HG03354 (cell line): Measurements from ENCODE around the gene PADI4.
"Not testable (repeated sequence)": the region's sequence is repeated elsewhere in the genome, so short reads cannot be mapped to it uniquely, and the experiment has no call there.

Experiments used
- ATAC-seq: cut with Tn5 transposase; IDR thresholded peaks from one replicate; pipeline ENCODE4 v1.9.1; 2021; ENCODE audit warnings: mild to moderate bottlenecking; ENCODE audit not compliant: unreplicated experiment, poor library complexity, severe bottlenecking

PADI4 gene

GRCh38 chr1:17371896-17372295 is 63.9 kb downstream of the PADI4 start, which contains the start of gene PADI6:
Gene PADI6 (plus strand): TSS chr1:17372196. CDS start chr1:17372246, 50 bp downstream.
- ATAC-seq, result no peak

- ATAC-seq, result no peak
Measured at GRCh38 chr1:17372955-17373354, 65.0 kb downstream of the PADI4 start.

DNA sequence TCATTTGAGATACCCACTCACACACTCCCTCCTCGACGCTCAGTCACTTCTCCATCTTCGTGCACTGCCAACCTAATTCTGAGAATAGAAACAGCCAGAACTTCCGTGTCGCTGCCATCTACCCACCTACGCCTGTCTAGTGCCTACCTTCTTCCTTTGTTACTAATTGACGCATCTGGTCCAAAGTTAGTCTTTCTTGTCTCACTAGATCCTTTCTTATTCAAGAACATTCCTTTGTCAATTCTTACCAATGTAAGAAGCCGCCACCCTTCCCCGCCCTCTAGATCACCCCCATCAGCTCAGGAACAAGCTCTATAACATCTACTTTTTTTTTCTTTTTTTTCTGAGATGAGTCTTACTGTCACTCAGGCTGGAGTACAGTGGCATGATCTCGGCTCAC is 67.7 kb downstream of the PADI4 start:
- no peak for ATAC-seq

GRCh38 chr1:17377325-17377953 is 69.4 kb downstream of the PADI4 start:
- ATAC-seq, result no peak

DNA sequence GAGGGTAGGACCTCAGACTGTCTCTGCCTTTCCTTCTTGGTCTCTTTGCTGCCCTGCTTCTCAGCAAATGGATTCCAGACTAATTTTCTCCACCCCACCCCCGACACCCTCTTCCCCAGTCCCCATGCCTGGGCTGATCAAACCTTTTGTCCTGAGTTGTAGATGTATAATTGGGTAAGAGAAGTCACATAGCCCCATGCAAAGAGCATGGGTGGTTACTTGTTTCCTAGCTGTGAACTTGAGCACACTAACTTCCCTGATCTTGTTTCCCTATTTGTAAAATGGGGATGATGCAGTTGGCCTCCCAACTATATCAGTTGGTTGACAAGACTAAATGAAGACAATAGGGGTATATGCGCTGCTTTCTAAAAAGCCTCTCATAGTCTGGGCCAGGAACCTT is 73.2 kb downstream of the PADI4 start:
- ATAC-seq, result no peak

DNA sequence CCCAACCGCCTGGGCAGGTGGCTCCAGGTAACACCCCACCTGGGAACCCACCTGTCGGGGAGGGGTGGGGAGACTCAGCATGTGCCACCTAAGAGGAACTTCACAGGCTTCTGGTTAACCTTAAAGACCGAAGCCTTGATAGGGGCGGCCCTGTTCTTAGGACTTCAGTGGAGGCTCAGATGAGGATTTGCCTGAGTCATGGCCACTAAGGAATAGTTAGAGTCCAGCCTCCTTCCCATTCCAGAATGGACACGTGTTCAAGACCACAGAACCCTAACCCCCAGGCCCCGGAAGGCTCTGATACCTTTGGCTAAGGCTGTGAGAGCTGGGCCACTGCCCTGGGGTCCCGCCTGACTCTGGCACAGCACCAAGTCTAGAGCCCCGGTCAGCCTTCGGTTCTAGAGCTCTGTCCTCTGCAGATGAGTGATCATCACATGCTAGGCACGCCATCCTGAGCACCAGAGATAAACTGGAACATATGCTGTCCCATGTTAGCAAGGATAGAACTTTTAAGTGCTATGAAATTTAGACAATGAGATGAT is 84.3 kb downstream of the PADI4 start:
- ATAC-seq, result no peak

DNA sequence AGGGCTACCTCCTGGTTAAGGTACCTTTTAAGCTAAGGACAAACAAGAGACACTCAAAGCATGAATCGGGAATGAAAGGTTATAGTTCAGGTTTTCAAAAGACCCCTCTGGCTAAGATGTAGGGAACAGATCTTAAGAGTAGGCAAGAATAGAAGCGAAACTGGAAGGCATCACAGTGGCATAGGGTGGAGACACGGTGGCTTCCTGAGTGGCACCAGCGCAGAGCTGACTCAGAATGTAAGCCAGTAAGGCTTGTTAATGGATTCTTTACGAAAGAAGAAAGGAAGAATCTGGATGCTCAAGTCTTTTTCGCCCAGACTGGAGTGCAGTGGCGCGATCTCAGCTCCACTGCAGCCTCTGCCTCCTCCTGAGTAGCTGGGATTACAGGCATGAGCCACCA is 85.2 kb downstream of the PADI4 start:
- ATAC-seq, result no peak

DNA sequence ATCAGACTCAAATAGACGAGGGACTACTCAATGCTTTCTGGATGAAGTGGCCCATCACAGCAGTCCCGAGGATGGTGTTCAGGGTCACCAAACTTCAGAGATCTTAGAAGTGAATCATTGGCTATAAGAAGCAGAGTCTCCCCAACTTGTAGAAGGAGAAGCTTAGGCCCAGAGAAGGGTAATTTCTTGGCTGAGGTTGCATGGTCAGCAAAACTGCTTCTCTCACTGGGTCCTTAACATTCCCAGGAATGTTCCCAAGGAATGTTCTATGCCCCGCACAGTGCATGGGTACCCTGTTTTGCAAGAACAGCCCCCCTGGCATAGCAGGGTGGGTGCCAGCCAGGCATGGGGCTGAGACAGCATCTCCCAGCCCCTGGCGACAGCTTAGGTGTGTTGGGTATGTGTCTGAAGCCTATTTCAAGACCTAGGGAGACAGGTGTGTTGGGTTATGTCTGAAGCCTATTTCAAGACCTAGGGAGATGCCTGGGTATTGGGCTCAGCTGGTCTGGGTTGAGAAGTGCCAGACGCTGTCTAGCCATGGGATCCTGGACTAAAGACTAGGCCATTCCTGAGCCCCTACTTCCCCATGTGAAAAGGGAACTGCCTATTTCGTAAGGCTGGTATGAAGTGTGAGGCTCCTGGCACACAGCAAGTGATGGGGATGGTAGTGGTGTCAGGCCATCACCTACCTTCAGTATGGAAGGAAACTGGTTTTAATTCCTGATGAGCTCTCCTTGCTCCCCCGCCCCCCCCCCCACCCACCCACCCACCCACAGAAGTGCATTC is 90.1 kb downstream of the PADI4 start:
- no peak for ATAC-seq

DNA sequence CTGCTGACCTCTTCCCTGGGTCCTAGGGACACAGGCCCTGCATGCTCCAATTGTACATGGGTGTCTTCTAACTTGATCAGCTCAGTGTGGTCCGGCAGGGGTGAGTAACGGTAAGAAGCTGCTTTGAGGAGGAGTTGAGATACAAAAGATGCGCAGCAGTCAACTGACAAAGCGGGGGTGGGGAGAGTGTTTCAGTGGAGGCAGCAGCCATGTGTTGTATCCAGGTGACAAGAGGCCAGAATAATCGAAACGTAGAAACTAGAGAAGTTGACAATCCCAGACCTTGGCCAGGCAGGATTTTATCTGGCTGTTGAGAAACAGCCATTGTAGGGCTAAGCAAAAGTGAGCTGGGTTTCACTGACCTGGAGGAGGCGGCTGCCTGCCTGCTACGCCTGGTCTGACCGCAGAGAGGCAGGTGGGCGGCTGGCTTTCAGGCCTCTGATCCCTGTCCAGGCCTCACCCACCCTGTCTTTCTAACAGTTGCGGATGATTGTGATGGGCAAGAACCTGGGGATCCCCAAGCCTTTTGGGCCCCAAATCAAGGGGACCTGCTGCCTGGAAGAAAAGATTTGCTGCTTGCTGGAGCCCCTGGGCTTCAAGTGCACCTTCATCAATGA is 92.8 kb downstream of the PADI4 start:
- ATAC-seq, result no peak

- ATAC-seq, result no peak
Measured at GRCh38 chr1:17401841-17402240, 93.8 kb downstream of the PADI4 start.

GRCh38 chr1:17403081-17403480 is 95.1 kb downstream of the PADI4 start:
- ATAC-seq, result no peak

- ATAC-seq, result no peak
Measured at GRCh38 chr1:17404034-17404684, 96.2 kb downstream of the PADI4 start.

GRCh38 chr1:17404820-17405219 is 96.8 kb downstream of the PADI4 start:
- no peak for ATAC-seq

GRCh38 chr1:17405898-17406759 is 98.1 kb downstream of the PADI4 start:
- ATAC-seq, result peak; percentile 47

GRCh38 chr1:17406760-17407475 is 98.9 kb downstream of the PADI4 start:
- not testable (repeated sequence) for ATAC-seq

GRCh38 chr1:17407786-17408514 is 100.0 kb downstream of the PADI4 start:
- not testable (repeated sequence) for ATAC-seq

- ATAC-seq, result no peak
Measured at GRCh38 chr1:17409391-17409811, 101.4 kb downstream of the PADI4 start.
